Measurements from ENCODE around the gene CRB1. TPM values are rescaled to one million over a fixed set of nuclear protein-coding genes. Genes with fewer than 3 reads are reported as not detected.

The CRB1 gene
- total and polyA plus RNA-seq, 7 donors: 0.19 to 0.49 (median 0.38) TPM; not detected in 3

GRCh38 chr1:197413564-197413963 lies 145.5 kb downstream of the CRB1 start:
- WGBS, 2 donors: 66 to 75% methylated on average over 2 of the region's 2 CpGs
- DNase-seq: no peak
- Histone ChIP-seq H3K27me3 (no peaks in the 10 kb centered on the region), H3K27ac (no peak overlapping the region), H3K4me1 (no peaks in the 10 kb centered on the region), H3K4me3 (no peak overlapping the region), H3K36me3 (no peaks in the 10 kb centered on the region), H3K9me3 (no peaks in the 10 kb centered on the region)
- TF ChIP-seq EP300 (IDR thresholded peaks at IDR 0.05) (no peak), POLR2AphosphoS5 (IDR thresholded peaks at IDR 0.05) (no peak), POLR2A (IDR thresholded peaks at IDR 0.05) (no peak), CTCF (IDR thresholded peaks at IDR 0.05) (no peak)
- intact Hi-C loops (cut with DNase I): no loop called here

GRCh38 chr1:197415221-197415620 lies 147.2 kb downstream of the CRB1 start:
- Histone ChIP-seq H3K9me3 (no peaks in the 10 kb centered on the region), H3K27ac (no peak overlapping the region), H3K36me3 (no peaks in the 10 kb centered on the region), H3K27me3 (no peaks in the 10 kb centered on the region), H3K4me3 (no peak overlapping the region), H3K4me1 (no peaks in the 10 kb centered on the region)
- intact Hi-C loops (cut with DNase I): no loop called here
- TF ChIP-seq CTCF (IDR thresholded peaks at IDR 0.05) (no peak), POLR2AphosphoS5 (IDR thresholded peaks at IDR 0.05) (no peak), POLR2A (IDR thresholded peaks at IDR 0.05) (no peak), EP300 (IDR thresholded peaks at IDR 0.05) (no peak)
- DNase-seq: no peak
- 58 to 71% methylated on average over 3 of the region's 3 CpGs for WGBS, 2 donors

- Histone ChIP-seq H3K4me3 (no peak overlapping the region), H3K9me3 (no peaks in the 10 kb centered on the region), H3K36me3 (no peaks in the 10 kb centered on the region), H3K27ac (no peak overlapping the region), H3K4me1 (no peaks in the 10 kb centered on the region), H3K27me3 (no peaks in the 10 kb centered on the region)
- no peak for TF ChIP-seq EP300 (IDR thresholded peaks at IDR 0.05)
- TF ChIP-seq POLR2A (IDR thresholded peaks at IDR 0.05): no peak
- TF ChIP-seq POLR2AphosphoS5 (IDR thresholded peaks at IDR 0.05): no peak
- no peak for TF ChIP-seq CTCF (IDR thresholded peaks at IDR 0.05)
- intact Hi-C loops (cut with DNase I): no loop called here
- WGBS, 2 donors: 86 to 90% methylated on average over 1 of the region's 1 CpG
- DNase-seq: no peak
Observed at GRCh38 chr1:197418693-197419092, 150.6 kb downstream of the CRB1 start.

- intact Hi-C loops (cut with DNase I): no loop called here
- 93 to 99% methylated on average over 1 of the region's 1 CpG for WGBS, 2 donors
- Histone ChIP-seq H3K36me3 (no peaks in the 10 kb centered on the region), H3K4me1 (no peaks in the 10 kb centered on the region), H3K27me3 (no peaks in the 10 kb centered on the region), H3K27ac (no peak overlapping the region), H3K4me3 (no peak overlapping the region), H3K9me3 (no peaks in the 10 kb centered on the region)
- TF ChIP-seq EP300 (IDR thresholded peaks at IDR 0.05) (no peak), POLR2A (IDR thresholded peaks at IDR 0.05) (no peak), CTCF (IDR thresholded peaks at IDR 0.05) (no peak), POLR2AphosphoS5 (IDR thresholded peaks at IDR 0.05) (no peak)
- DNase-seq: no peak
Observed at GRCh38 chr1:197422993-197423392, 154.9 kb downstream of the CRB1 start.

GRCh38 chr1:197424380-197424779 lies 156.3 kb downstream of the CRB1 start:
- H3K36me3 ChIP-seq: no peaks in the 10 kb centered on the region
- H3K4me3 ChIP-seq: no peak overlapping the region
- TF ChIP-seq POLR2AphosphoS5 (IDR thresholded peaks at IDR 0.05) (no peak), CTCF (IDR thresholded peaks at IDR 0.05) (no peak), EP300 (IDR thresholded peaks at IDR 0.05) (no peak), POLR2A (IDR thresholded peaks at IDR 0.05) (no peak)
- H3K27me3 ChIP-seq: no peaks in the 10 kb centered on the region
- H3K9me3 ChIP-seq: no peaks in the 10 kb centered on the region
- 84 to 90% methylated on average over 6 of the region's 6 CpGs for WGBS, 2 donors
- intact Hi-C loops (cut with DNase I): no loop called here
- no peaks in the 10 kb centered on the region for H3K4me1 ChIP-seq
- no peak overlapping the region for H3K27ac ChIP-seq
- DNase-seq: no peak

All from sigmoid colon (tissue), 7 donors.